ENCODE measurements around the gene VAPB. TPM values are rescaled to one million over a fixed set of nuclear protein-coding genes. Genes with fewer than 3 reads are reported as not detected.

Gene VAPB
- total RNA-seq, 1 experiment from 2014 or later, result 65.1 TPM

- H4K5ac ChIP-seq (ENCODE audit: insufficient read length, low read depth, low read length), result no peak overlapping the region
Observed at GRCh38 chr20:58494923-58495622, 106.0 kb downstream of the VAPB start.

More at GRCh38 chr20:58494923-58495622, 106.0 kb downstream of the VAPB start:
- no peak overlapping the region for H2BK12ac ChIP-seq (ENCODE audit: insufficient read length, low read depth, low read length)
- H3K9me3 ChIP-seq (ENCODE audit: control insufficient read depth, low read depth, low read length), result no peaks in the 10 kb centered on the region
- H3K23ac ChIP-seq (ENCODE audit: insufficient read length, low read depth, low read length), result no peak overlapping the region
- H3K36me3 Mint-ChIP-seq (ENCODE audit: insufficient read depth in 1 of 3, low read depth in 3 of 3), result no peaks in the 10 kb centered on the region
- WGBS (ENCODE audit: extremely low coverage, insufficient read length, low lambda C conversion rate), result no CpG with 5 or more reads among the region's 13 CpGs
- H4K8ac ChIP-seq (replicated peaks; ENCODE audit: insufficient read length, low read depth, low read length), result no peak overlapping the region
- peak; percentile 14 for DNase-seq
- TF ChIP-seq CTCF (conservative IDR thresholded peaks at IDR 0.05), result no peak
- H3K27me3 ChIP-seq (ENCODE audit: insufficient read depth, low read length), result no peaks in the 10 kb centered on the region
- no peak overlapping the region for H4K91ac ChIP-seq (ENCODE audit: insufficient read length, low read depth, low read length)
- H2BK20ac ChIP-seq (ENCODE audit: low read depth, low read length, poor library complexity, severe bottlenecking), result no peak overlapping the region
- H3K79me2 ChIP-seq (ENCODE audit: insufficient read depth, low read length), result no peaks in the 10 kb centered on the region
- peaks cover 2% of the 10 kb centered on the region; the same call in 1 of the 2 replicates for H3K27me3 Mint-ChIP-seq (ENCODE audit: low read depth)
- H3K4me1 ChIP-seq (ENCODE audit: insufficient read depth, low read length), result no peaks in the 10 kb centered on the region
- H3K4me3 Mint-ChIP-seq, result no peak overlapping the region
- no peak overlapping the region for H3K56ac ChIP-seq (ENCODE audit: insufficient read length, low read depth, low read length)
- no peak overlapping the region for H2BK120ac ChIP-seq (ENCODE audit: low read depth, low read length, poor library complexity, severe bottlenecking)
- no peaks in the 10 kb centered on the region; a peak in 2 of 5 replicates for H3K9me3 Mint-ChIP-seq
- H2AK5ac ChIP-seq (ENCODE audit: insufficient read length, low read length), result no peak overlapping the region
- no peaks in the 10 kb centered on the region for H4K20me1 ChIP-seq (ENCODE audit: control insufficient read depth, insufficient read depth, insufficient read length)
- H3K27ac Mint-ChIP-seq, result no peak overlapping the region
- H2BK5ac ChIP-seq (ENCODE audit: insufficient read length, low read length), result no peak overlapping the region
- H3K9ac ChIP-seq (ENCODE audit: extremely low read depth, insufficient read length, low read length), result no peak overlapping the region
- H3K79me1 ChIP-seq (ENCODE audit: insufficient read depth, low read depth, low read length, poor library complexity, severe bottlenecking), result no peaks in the 10 kb centered on the region
- H3T11ph ChIP-seq (ENCODE audit: low read length), result no peak overlapping the region
- H3K18ac ChIP-seq (ENCODE audit: insufficient read length, low read depth, low read length), result no peak overlapping the region
- no peak overlapping the region for H3K27ac ChIP-seq (ENCODE audit: insufficient read length, low read depth, low read length)
- H2AFZ ChIP-seq (ENCODE audit: low read length), result no peak overlapping the region
- H3K14ac ChIP-seq (ENCODE audit: insufficient read depth, low read length), result no peak overlapping the region; the same call in 1 of the 2 replicates
- no peaks in the 10 kb centered on the region for H3K23me2 ChIP-seq (ENCODE audit: insufficient read length, low read depth, low read length, poor library complexity, severe bottlenecking)
- no peak overlapping the region for H2BK15ac ChIP-seq (ENCODE audit: low read depth, low read length)
- peaks cover 0 to 2% of the 10 kb centered on the region in 2 experiments; a peak in 1 of 4 replicates for H3K4me1 Mint-ChIP-seq
- no peak overlapping the region for H3K4me2 ChIP-seq (ENCODE audit: insufficient read depth, insufficient read length, low read length)
- H3K4ac ChIP-seq (ENCODE audit: low read depth, low read length), result no peak overlapping the region
